ENCODE measurements around the gene GLRX3.
"Not testable (repeated sequence)": the region's sequence is repeated elsewhere in the genome, so short reads cannot be mapped to it uniquely, and the experiment has no call there.

GLRX3 gene

DNA sequence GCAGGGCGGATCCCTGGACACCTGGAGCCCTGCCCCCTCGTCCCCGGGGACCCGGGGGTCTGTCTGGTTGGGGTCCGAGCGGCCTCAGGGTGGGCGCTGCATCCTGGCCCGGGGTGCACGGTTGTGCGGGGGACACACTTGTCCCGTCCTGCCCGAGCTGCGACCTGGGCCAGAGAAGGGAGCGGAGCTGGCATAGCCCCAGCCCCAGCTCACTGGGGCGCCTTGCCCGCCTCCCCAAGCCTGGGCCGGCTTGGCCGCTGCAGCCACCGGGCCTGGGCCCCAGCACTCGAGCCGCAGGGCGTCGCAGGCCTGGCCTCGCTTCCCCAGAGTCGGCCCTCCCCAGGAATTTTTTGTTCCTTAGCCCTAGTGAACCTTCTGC, 54.5 kb downstream of the GLRX3 start:
- DNase-seq, result no peak

- no peak for DNase-seq
Measured at GRCh38 chr10:130191380-130191779, 55.2 kb downstream of the GLRX3 start.

DNA sequence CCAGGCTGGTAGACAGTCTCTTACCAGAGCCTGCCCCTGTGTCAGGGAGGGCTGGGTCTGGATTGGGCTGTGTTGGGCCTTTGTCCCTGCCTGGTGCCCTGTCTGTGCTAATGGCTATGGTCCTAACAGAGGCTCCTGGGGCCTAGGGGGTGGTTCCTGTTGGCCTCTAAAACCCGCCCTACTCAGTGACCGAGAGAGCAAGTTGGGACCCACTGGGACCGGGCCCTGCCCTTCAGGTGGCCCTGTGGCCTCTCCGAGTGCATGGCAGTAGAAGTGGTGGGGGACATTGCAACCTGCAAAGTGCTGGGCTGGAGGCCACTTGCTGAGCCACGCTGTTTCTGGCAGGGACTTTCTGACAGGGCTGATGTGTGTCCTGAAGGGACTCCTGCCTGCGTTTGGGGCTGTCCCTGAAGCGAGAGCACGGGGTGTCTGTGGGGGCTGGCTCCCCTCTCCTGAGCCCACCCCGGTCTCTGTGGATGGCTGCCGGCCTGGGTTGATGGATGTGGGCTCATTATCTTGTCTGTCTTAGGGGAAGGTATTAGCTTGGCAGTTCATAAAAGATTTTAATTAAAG, 56.2 kb downstream of the GLRX3 start:
- no peak for DNase-seq

GRCh38 chr10:130193033-130193432, 56.8 kb downstream of the GLRX3 start:
- DNase-seq, result no peak

DNA sequence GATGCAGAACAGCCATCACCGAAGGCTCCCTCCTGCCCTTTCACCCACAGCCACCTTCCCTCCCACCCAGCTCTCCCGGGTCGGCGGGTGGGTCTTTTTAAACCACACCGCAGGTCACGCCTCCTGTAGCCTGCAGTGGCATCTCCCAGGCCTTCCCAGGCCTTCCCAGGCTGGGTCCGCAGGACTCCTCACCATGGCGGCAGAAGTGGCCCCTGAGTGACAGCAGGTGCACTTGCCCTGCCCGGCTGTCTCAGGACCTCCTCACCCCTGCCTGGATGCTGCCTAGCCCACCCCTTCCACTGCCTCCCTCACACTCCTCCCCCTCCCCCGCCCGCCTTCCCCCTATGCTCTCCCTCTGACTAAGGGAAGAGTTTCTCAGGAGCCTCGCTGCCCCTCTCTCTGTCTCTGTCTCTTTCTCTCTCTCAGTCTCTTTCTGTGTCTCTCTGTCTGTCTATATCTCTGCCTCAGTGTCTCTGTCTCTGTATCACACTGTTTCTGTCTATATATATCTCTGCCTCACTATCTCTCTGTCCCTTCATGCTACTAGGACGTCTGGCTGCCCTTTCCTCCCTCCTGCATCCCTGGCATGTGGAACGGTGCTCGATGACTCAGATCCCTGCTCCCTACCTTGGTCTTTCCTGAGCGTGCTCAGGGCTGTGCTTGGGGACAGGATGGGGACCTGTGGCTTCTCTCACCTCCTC, 57.5 kb downstream of the GLRX3 start:
- DNase-seq, result no peak

- no peak for DNase-seq
Measured at GRCh38 chr10:130194194-130194990, 58.2 kb downstream of the GLRX3 start.

GRCh38 chr10:130194991-130195645, 58.9 kb downstream of the GLRX3 start:
- DNase-seq, result no peak

DNA sequence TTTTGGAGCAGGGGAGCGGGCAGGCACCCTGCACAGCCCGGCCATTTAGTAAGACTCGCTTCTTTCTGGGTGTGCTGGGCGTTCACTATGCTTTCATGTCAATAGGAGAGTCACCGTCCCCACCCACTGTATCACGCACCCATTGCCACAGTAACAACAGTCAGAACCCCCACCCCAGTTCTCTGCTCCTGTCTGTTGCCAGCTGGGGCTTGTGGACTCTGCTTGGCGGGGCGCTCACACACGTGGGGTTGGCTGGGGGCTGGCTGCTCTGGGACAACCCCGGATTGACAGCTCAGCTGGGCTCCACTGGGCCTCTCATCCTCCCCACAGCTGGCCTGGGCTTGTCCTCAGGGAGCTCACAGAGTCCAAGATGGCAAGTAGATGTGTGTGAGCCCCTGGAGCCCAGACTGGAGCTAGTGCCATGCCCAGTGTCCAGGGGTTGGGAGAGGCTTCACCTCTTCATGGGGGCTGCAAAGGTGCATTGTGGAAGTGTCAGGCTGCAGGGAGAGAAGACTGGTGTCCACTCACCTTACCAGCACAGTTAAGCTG, 59.6 kb downstream of the GLRX3 start:
- DNase-seq, result no peak

- no peak for DNase-seq
Measured at GRCh38 chr10:130196511-130197487, 60.6 kb downstream of the GLRX3 start.

- no peak for DNase-seq
Measured at GRCh38 chr10:130198651-130199050, 62.5 kb downstream of the GLRX3 start.

GRCh38 chr10:130200179-130201042, 64.2 kb downstream of the GLRX3 start:
- no peak for DNase-seq

DNA sequence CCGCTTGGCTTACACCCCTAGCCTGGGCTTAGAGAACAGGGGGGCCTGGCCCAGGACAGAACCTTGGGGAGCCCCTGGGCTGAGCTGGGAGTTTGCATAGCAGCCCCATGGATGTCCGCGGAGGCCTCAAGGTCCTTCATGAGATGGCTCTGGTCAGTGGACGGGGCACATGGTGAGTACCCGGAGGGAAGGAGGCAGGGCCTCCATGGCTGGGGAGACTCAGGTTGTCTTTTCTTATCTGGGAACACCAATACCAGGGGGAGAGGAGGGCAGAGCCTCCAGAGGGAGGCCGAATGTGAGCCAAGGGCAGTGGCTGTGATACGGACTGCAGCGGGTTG, 64.8 kb downstream of the GLRX3 start:
- no peak for DNase-seq

- not testable (repeated sequence) for DNase-seq
Measured at GRCh38 chr10:130202150-130202549, 66.0 kb downstream of the GLRX3 start.

GRCh38 chr10:130202984-130203621, 66.9 kb downstream of the GLRX3 start:
- DNase-seq, result no peak

- no peak for DNase-seq
Measured at GRCh38 chr10:130203626-130204025, 67.4 kb downstream of the GLRX3 start.

DNA sequence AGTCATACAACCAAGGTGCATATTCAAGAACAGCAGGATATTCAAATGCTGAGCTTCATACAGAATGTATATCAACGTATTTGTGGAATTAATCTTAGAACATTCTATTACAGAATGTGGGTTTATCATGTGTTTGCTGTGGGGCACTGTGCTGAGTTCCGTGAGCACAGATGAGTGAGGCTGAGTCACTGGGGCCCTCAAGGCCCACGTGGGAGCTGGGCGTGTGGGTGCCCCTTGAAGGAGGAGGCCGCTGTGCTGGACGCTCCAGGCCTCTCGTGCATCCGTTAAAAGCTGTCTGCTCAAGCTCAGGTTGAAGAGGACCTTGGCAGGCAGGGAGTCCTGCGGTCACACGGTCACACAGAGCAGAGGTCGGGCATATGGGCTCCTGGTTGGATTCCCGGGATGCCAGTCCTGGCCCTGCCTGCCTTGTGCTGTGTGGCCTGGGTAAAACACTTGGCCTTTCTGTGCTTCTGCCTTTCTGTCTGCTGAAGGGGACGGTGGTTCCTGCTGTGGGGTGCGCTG, 70.1 kb downstream of the GLRX3 start:
- no peak for DNase-seq

GRCh38 chr10:130207205-130207604, 71.0 kb downstream of the GLRX3 start:
- DNase-seq, result no peak

- DNase-seq, result no peak
Measured at GRCh38 chr10:130208807-130209206, 72.6 kb downstream of the GLRX3 start.

GRCh38 chr10:130212746-130213145, 76.6 kb downstream of the GLRX3 start:
- DNase-seq, result no peak

Measured in stimulated activated CD4-positive, alpha-beta T cell treated with anti-CD3 and anti-CD28 coated beads, Interleukin-1b, Interleukin-23, amount 100 ng/mL, for 48 hours (primary cell).